Measurements from ENCODE around the gene BSG. TPM values are rescaled to one million over a fixed set of nuclear protein-coding genes. Genes with fewer than 3 reads are reported as not detected.

Gene BSG
- total and polyA plus RNA-seq, 9 donors, result 111 to 484 (median 315) TPM

- no peak for TF ChIP-seq EP300 (IDR thresholded peaks at IDR 0.05)
- TF ChIP-seq POLR2A (IDR thresholded peaks at IDR 0.05), result no peak
- H3K9me3 ChIP-seq, result no peaks in the 10 kb centered on the region
- WGBS, 3 donors, result 34 to 37% (median 36%) methylated on average over 27 to 31 of the region's 31 CpGs
- peaks cover 2% of the 10 kb centered on the region for H3K4me1 ChIP-seq (ENCODE audit: insufficient read depth)
- no peaks in the 10 kb centered on the region for H3K36me3 ChIP-seq
- no peak within 1 kb of the TSS for H3K27ac ChIP-seq
- no peak for DNase-seq
- H3K27me3 ChIP-seq, result no peaks in the 10 kb centered on the region
- H3K4me3 ChIP-seq, result no peak within 1 kb of the TSS
- intact Hi-C loops (cut with DNase I), result no loop called here
These were observed 28.3 kb upstream of the BSG start, which contains the start of gene GZMM for GRCh38 chr19:543910-544608. TSS of gene GZMM (plus strand) at chr19:544053. CDS start at chr19:544072, 19 bp downstream.

- Histone ChIP-seq H3K4me1 (ENCODE audit: insufficient read depth) (peaks cover 2% of the 10 kb centered on the region), H3K27ac (no peak overlapping the region), H3K9me3 (no peaks in the 10 kb centered on the region), H3K27me3 (no peaks in the 10 kb centered on the region), H3K4me3 (no peak overlapping the region), H3K36me3 (no peaks in the 10 kb centered on the region)
- DNase-seq, result no peak
- intact Hi-C loops (cut with DNase I), result loop anchor here in 1 of 4 donors (5.0 kb wide), 1 partner anchor 410 kb away; no protein-coding TSS in a partner anchor
- TF ChIP-seq POLR2A (IDR thresholded peaks at IDR 0.05), result no peak
- TF ChIP-seq EP300 (IDR thresholded peaks at IDR 0.05), result no peak
- TF ChIP-seq CTCF (IDR thresholded peaks at IDR 0.05), result no peak
- WGBS, 3 donors, result 82 to 87% (median 86%) methylated on average over 15 of the region's 15 CpGs
These were observed 25.3 kb upstream of the BSG start for GRCh38 chr19:547117-547516.

- intact Hi-C loops (cut with DNase I), result loop anchor here in 1 of 4 donors (5.0 kb wide), 1 partner anchor 409 kb away; no protein-coding TSS in a partner anchor
- H3K27ac ChIP-seq, result no peak overlapping the region
- WGBS, 3 donors, result 80 to 85% (median 81%) methylated on average over 26 of the region's 26 CpGs
- no peaks in the 10 kb centered on the region for H3K27me3 ChIP-seq
- no peaks in the 10 kb centered on the region for H3K9me3 ChIP-seq
- TF ChIP-seq EP300 (IDR thresholded peaks at IDR 0.05) (no peak), CTCF (IDR thresholded peaks at IDR 0.05) (no peak), POLR2A (IDR thresholded peaks at IDR 0.05) (no peak)
- DNase-seq, result no peak
- no peak overlapping the region for H3K4me3 ChIP-seq
- peaks cover 2% of the 10 kb centered on the region for H3K4me1 ChIP-seq (ENCODE audit: insufficient read depth)
- no peaks in the 10 kb centered on the region for H3K36me3 ChIP-seq
These were observed 24.3 kb upstream of the BSG start for GRCh38 chr19:547836-548720.

- TF ChIP-seq POLR2A (IDR thresholded peaks at IDR 0.05) (no peak), CTCF (IDR thresholded peaks at IDR 0.05) (no peak), EP300 (IDR thresholded peaks at IDR 0.05) (no peak)
- H3K27ac ChIP-seq, result no peak overlapping the region
- H3K4me3 ChIP-seq, result no peak overlapping the region
- no peaks in the 10 kb centered on the region for H3K4me1 ChIP-seq (ENCODE audit: insufficient read depth)
- 53 to 66% (median 56%) methylated on average over 50 to 52 of the region's 52 CpGs for WGBS, 3 donors
- no peaks in the 10 kb centered on the region for H3K27me3 ChIP-seq
- H3K36me3 ChIP-seq, result no peaks in the 10 kb centered on the region
- intact Hi-C loops (cut with DNase I), result loop anchor here in 1 of 4 donors (5.0 kb wide), 1 partner anchor 408 kb away; no protein-coding TSS in a partner anchor
- DNase-seq, result no peak
- no peaks in the 10 kb centered on the region for H3K9me3 ChIP-seq
These were observed 23.2 kb upstream of the BSG start for GRCh38 chr19:548886-549830.

Data from ovary (tissue), 9 donors.